Urinary bladder (tissue), 4 donors: ENCODE data around the gene SS18. TPM values are rescaled to one million over a fixed set of nuclear protein-coding genes. Genes with fewer than 3 reads are reported as not detected.

Source experiments
- DNase-seq: peaks from one replicate; pipeline ENCODE4 v3.0.0-alpha.2; 2015; ENCODE audit errors: extremely low spot score
- H3K27ac ChIP-seq: one replicate; pipeline ENCODE4 v1.5.1; 2013; ENCODE audit warnings: low read depth, mild to moderate bottlenecking, moderate library complexity
- H3K36me3 ChIP-seq: one replicate; pipeline ENCODE4 v1.6.1; 2013; ENCODE audit warnings: mild to moderate bottlenecking, moderate library complexity; ENCODE audit not compliant: insufficient read depth
- H3K4me1 ChIP-seq: one replicate; pipeline ENCODE4 v1.6.1; 2013; ENCODE audit warnings: mild to moderate bottlenecking, moderate library complexity; ENCODE audit not compliant: insufficient read depth
- H3K4me3 ChIP-seq: one replicate; pipeline ENCODE4 v1.5.1; 2013; ENCODE audit warnings: low read depth, low read length
- WGBS: extraction: QIAGEN DNeasy Blood & Tissue Kit; methylation state at CpG from one replicate; pipeline ENCODE4 v1.1.7; 2013; 5-methylcytosine and 5-hydroxymethylcytosine counted together
- polyA plus RNA-seq: library from polyadenylated mRNA; stranded (reverse); fragments of 200-250 nt; gene quantifications from one replicate; pipeline ENCODE4 v1.2.3, GENCODE V29; 2013
- total RNA-seq: library from RNA; depleted of rRNA; stranded (reverse); fragments of >200 nt; gene quantifications from one replicate; pipeline ENCODE4 v1.2.3, GENCODE V29; 2014
- donor health status: healthy with polysubstance abuse.
- donor health status: healthy.

Gene SS18
- total and polyA plus RNA-seq, 2 donors: 51.2 to 157 TPM

DNA sequence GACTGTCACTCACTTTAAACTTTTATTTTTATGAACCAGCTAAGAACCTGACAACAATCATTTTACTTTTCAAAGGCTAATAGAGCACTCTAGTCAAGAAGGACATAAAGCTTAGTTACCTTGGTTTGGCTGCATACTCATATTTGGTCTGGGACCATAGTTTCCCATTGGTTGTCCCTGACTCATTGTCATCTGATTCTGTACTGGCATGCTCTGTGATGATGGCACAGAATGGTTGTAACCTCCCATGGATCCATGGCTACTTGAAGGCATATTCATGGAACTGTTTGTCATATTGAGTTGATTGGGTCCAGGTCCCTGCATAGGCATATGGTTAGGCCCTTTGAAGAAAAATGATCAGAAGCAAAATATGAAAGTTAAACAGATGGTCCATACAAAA lies 37.9 kb downstream of the SS18 start:
- peaks cover 5% of the 10 kb centered on the region for H3K36me3 ChIP-seq
- no peak for DNase-seq
- H3K4me1 ChIP-seq: no peaks in the 10 kb centered on the region
- H3K27ac ChIP-seq: no peak overlapping the region
- no peak overlapping the region for H3K4me3 ChIP-seq

DNA sequence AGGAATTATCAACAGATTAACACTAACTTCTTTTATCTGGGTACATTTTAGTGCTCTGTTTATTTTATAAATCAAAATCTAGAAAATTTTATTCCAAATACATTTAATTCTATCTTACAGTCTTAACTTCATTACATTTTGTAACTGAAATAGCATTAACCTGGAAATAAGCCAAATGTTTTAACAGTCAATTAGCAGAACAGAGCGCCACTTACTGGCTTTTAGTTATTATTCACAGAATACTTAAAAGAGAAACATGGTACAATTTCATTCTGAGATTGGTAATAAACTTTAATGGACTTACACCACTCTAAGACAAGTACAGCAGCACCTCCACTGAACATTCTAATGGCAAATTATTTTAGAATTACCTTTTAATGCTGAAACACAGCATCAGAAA lies 38.6 kb downstream of the SS18 start:
- Histone ChIP-seq H3K36me3 (peaks cover 5% of the 10 kb centered on the region), H3K4me3 (no peak overlapping the region), H3K4me1 (no peaks in the 10 kb centered on the region), H3K27ac (no peak overlapping the region)
- WGBS: 85% methylated on average over 1 of the region's 1 CpG
- no peak for DNase-seq

DNA sequence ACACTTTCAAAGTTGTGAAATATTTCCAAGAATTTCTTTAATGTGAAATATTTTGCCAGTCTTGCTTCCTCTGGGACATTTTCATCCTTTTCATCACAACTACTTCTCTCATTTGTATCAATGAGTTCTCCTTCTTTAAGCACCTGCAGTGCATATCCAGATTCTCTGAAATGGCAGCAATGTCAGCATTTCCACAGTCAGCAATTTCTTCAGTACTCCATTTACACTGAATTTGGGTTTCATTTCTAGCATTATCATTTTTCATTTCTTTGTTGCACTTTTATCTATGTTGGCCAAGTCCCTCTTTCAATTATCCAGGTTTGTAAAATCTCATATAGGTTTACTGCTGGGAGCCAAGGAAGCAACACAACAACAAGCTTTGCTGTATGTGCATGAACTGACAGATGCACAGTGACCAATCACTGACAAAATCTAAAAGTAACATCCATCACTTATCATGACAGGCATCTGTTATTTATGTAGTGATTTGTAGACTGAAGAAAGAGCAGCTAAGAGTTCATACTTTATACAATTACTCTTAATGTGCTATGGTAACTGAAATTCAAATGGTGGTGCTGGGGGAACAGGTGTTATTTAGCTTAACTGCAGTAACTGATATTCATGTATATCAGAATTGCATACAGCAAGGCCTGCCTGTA lies 43.9 kb downstream of the SS18 start:
- no peak for DNase-seq
- H3K36me3 ChIP-seq: no peaks in the 10 kb centered on the region
- no peak overlapping the region for H3K4me3 ChIP-seq

DNA sequence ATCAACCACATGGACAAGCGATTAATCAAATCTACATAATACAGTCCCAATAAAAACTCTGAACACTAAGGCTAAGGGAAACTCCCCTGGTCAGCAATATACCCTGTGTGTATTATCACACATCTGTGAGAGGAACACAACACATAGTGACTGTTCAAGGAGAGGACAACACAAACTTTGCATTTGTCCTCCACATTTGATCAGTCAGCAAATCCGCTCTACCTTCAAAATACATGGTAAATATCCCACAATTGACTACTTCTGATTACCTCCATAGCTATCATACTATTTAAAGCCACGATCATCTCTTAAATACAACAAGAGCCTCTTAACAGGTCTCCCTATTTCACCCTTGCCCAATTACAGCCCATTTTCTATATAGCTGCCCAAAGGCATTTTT lies 45.6 kb downstream of the SS18 start:
- 97% methylated on average over 3 of the region's 3 CpGs for WGBS
- Histone ChIP-seq H3K36me3 (no peaks in the 10 kb centered on the region), H3K4me3 (no peak overlapping the region)

More for the DNA sequence above, 43.9 kb downstream of the SS18 start:
- Histone ChIP-seq H3K4me1 (no peaks in the 10 kb centered on the region), H3K27ac (no peak overlapping the region)

DNA sequence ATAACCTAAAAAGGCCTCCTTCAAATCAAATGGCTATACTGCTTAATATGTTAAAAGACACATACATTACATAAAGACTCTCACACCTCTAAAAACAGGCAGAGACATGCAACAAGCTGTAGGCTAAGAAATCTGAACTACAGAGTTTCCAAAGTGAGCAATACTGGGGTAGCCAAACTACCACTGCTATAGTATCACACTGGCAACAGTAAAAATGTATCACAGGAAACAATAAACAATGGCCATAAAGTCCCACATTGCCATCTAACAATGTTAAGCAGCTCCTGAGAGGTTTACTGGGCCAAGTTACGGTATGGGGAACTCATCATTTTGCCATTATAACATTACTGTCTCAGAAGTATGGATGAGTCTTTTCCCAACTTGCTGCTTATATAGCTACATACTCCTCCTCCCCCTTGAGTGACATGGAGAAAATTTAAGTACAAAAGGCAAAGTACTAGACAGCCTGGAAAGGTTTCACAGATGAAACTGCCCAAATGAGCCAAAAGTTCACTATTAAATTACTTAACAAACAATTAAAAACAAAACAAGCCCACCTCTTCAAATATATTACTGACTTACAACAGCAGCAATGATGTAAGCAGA lies 50.3 kb downstream of the SS18 start:
- DNase-seq: no peak
- 87% methylated on average over 1 of the region's 1 CpG for WGBS
- Histone ChIP-seq H3K4me1 (no peaks in the 10 kb centered on the region), H3K4me3 (no peak overlapping the region), H3K27ac (no peak overlapping the region), H3K36me3 (peaks cover 2% of the 10 kb centered on the region)

More for the DNA sequence above, 45.6 kb downstream of the SS18 start:
- Histone ChIP-seq H3K4me1 (no peaks in the 10 kb centered on the region), H3K27ac (no peak overlapping the region)
- no peak for DNase-seq

DNA sequence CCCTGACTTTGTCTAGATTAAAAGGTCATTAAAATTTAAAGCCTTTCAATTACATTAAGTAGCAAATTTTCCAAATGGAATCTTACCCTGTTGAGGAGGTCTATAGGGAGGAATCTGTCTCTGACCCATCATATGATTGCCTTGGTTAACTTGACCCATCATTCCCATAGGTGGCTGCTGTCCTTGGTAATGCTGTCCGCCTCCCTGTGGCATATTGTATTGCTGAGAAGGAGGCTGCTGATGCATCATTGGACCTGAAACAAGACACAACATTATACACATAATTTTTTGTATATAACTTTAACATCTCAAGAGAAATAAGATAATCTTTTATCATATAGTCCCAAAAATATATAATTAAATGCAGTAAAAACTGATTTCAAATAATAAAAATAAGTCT lies 51.2 kb downstream of the SS18 start:
- 97% methylated on average over 1 of the region's 1 CpG for WGBS
- DNase-seq: no peak
- Histone ChIP-seq H3K27ac (no peak overlapping the region), H3K4me1 (no peaks in the 10 kb centered on the region), H3K36me3 (peaks cover 4% of the 10 kb centered on the region), H3K4me3 (no peak overlapping the region)

DNA sequence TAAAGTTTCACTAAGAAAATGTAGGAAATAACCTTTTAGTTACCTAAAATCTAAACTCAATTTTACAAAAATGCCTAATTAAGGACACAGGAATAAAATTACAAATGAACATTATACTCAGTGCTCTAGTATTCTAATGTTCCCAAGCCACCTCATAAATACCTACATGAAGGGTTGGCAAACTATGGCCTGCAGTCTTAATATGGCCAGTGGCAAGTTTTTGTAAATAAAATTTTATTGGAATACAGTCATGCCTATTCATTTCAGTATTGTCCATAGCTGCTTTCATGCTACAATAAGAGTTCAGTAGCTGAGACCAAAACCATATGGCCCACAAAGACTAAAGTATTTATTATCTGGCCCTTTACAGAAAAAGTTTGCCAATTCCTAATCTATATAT lies 53.8 kb downstream of the SS18 start:
- H3K4me3 ChIP-seq: no peak overlapping the region
- peaks cover 9% of the 10 kb centered on the region for H3K36me3 ChIP-seq
- no peaks in the 10 kb centered on the region for H3K4me1 ChIP-seq
- no peak for DNase-seq
- no peak overlapping the region for H3K27ac ChIP-seq

DNA sequence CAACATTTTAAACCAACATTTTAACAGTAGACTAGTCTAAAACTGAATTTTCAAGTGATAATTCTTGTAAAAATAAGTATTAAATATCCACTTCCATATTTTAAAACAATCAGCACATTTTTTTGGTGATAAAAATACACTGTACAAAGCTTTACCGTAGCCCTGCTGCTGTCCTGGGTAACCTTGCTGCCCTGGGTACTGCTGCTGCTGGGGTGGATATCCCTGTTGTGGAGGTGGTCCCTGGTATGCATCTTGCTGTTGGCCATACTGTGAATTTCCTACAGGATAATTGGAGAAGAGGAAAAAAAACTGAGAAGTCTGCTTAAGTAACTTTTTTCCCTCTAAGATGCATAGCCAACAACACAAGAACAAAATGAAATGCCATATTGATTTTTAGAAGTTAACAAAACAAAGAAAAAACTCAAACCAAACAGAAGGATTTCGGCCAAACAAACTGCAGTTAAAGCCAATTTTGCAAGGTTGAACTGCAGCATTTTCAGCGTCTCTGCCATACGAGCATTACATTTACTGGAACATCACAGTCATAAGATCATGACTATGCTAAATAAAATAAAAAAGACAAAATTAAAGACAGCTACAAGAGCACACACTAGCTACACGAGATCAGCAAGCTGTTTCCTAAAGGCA lies 55.4 kb downstream of the SS18 start:
- H3K27ac ChIP-seq: no peak overlapping the region
- no peaks in the 10 kb centered on the region for H3K4me1 ChIP-seq
- H3K36me3 ChIP-seq: peaks cover 10% of the 10 kb centered on the region
- no peak overlapping the region for H3K4me3 ChIP-seq
- no peak for DNase-seq
- 91% methylated on average over 5 of the region's 5 CpGs for WGBS

DNA sequence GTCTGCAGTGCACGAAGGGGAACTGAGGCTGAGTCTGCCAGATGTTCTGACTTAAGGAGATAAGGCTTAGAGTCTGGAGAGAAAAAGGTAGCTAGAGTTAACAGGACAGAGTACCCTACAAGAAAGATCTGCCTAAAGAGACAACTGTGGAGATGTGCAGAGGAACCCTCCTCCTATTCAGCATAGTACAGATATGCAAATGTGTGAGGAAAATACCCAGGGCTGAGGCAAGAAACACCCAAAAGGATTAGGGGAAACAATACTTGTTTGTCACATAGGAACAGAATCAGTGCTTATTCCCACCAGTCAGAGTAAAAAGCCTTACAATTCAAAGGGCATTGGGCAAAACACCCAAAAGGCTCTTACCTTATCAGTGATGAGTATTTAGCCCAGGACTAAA lies 67.8 kb downstream of the SS18 start:
- no peak overlapping the region for H3K4me3 ChIP-seq
- 87% methylated on average over 1 of the region's 1 CpG for WGBS
- no peaks in the 10 kb centered on the region for H3K4me1 ChIP-seq
- H3K36me3 ChIP-seq: peaks cover 3% of the 10 kb centered on the region
- no peak for DNase-seq
- H3K27ac ChIP-seq: no peak overlapping the region

DNA sequence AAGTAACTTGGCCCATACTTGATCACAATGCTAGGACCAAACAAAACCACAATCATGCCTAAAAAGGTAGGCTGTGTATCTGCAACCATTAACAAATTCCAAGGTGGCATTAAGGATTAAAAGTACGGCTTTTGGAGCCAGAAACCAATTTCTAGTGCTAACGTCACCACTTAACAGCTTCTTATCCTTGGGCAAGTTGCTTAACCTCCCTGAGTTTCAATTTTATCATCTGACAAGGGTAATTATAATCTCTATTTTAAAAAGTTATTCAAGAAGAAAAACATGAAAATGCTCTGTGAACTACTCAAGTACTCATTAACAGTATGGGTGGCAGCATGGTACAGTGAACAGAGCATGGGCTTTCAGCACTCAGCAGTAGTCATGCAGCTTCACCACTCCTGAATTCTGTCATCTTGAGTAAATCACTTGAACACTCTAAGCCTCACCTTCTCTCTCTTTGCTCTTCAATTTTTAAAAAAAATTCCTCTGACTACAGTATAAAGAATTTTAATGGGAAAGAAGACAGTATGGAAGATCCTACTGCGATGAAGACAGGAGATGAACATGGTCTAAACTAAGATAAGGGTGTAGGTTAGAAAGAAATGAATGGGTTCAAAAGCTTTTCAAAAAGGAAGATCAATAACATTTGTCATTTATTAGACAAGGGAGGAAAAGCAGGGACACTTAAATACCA lies 69.2 kb downstream of the SS18 start:
- Histone ChIP-seq H3K4me3 (no peak overlapping the region), H3K36me3 (peaks cover 5% of the 10 kb centered on the region), H3K27ac (no peak overlapping the region), H3K4me1 (no peaks in the 10 kb centered on the region)
- no peak for DNase-seq
- WGBS: 77% methylated on average over 3 of the region's 3 CpGs

DNA sequence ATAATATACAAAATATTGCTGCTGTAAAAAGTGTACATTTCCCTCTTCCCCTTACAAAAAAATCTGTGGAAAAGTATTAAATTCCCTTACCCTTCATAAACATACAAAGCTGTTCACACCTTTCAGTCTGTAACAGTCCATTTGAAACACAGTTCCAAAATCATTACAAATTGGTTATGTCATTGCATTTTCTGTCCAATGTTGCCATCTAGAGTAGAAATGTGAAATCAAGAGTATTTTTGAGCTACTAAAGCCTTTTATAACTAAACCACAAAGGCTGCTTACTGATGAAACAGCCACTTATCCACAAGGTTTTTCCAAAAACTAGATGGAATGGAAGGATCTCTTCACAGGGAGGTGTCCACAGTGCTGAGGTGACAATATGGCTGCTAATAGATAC lies 72.5 kb downstream of the SS18 start:
- no peak for DNase-seq

DNA sequence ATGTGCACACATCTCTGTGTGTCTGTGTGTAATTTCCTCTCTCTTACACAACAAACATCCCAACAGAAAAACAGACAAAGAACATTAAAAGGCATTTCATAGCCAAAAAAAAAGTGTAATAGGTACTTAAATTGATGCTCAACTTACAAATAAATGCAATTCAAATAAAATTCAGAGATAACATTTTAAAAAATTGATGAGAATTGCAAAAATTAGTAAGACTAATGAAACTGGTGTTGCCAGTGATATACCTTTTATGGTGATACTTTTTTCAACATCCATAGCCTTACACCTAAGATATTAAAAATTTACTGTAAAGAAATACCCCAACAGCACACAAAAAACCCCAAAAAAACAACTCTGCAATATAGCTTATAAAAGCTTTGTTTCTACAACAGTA lies 76.0 kb downstream of the SS18 start:
- Histone ChIP-seq H3K27ac (no peak overlapping the region), H3K36me3 (peaks cover 5% of the 10 kb centered on the region), H3K4me3 (no peak overlapping the region), H3K4me1 (no peaks in the 10 kb centered on the region)
- no peak for DNase-seq

More for the DNA sequence above, 72.5 kb downstream of the SS18 start:
- Histone ChIP-seq H3K4me3 (no peak overlapping the region), H3K4me1 (no peaks in the 10 kb centered on the region), H3K27ac (no peak overlapping the region), H3K36me3 (peaks cover 5% of the 10 kb centered on the region)

DNA sequence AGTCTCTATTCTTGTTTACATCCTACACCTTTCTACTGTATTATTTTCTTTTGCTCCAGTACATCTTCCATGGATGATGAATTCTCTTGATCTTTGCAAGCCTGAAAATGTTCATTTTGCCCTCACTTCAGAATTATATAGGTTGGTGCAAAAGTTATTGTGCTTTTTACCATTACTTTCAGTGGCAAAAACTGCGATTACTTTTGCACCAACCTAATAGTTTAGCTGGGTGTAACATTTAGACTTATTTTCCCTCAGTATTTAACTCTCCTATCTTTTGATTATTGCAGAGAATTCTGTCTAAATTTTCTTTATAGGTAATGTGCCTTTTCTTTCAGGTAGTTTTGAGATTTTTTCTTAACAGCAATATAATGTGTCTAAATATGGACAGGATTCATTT lies 81.8 kb downstream of the SS18 start:
- Histone ChIP-seq H3K4me3 (no peak overlapping the region), H3K36me3 (peaks cover 1% of the 10 kb centered on the region), H3K4me1 (no peaks in the 10 kb centered on the region), H3K27ac (no peak overlapping the region)
- DNase-seq: no peak
- 98% methylated on average over 1 of the region's 1 CpG for WGBS

DNA sequence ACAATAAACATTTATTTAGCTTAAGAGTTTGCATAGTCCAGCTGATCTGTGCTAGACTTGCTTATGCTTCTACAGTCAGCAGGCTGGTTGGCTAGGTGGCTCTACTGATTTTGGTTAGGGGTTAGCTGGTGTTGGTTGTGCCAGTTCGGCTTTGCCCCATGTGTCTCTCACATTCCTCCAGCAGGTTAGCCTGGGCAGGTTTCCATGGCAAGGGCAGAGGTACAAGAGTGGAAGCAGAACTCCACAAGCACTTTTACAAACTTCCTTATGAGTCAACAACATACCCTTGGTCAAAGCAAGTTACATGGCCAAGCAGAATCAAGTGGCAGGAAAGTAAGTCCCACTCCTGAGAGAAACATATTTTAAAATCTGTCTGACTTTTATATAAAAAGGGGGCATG lies 82.3 kb downstream of the SS18 start:
- Histone ChIP-seq H3K4me3 (no peak overlapping the region), H3K36me3 (peaks cover 1% of the 10 kb centered on the region), H3K4me1 (no peaks in the 10 kb centered on the region), H3K27ac (no peak overlapping the region)
- DNase-seq: no peak
- 98% methylated on average over 1 of the region's 1 CpG for WGBS
